AML-193 (cell line): ENCODE data around the gene MRAP2.

Experiments
- DNase-seq, 2 experiments: peaks; one replicate each; lab custom pipeline; 2025; lab: John Stamatoyannopoulos, UW

Gene MRAP2, protein sequence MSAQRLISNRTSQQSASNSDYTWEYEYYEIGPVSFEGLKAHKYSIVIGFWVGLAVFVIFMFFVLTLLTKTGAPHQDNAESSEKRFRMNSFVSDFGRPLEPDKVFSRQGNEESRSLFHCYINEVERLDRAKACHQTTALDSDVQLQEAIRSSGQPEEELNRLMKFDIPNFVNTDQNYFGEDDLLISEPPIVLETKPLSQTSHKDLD

GRCh38 chr6:84033523-84034451 is at the start of gene MRAP2:
MRAP2 (plus strand) TSS chr6:84033772; CDS start chr6:84055319, 21,547 bp downstream.
- no peak for DNase-seq

DNA sequence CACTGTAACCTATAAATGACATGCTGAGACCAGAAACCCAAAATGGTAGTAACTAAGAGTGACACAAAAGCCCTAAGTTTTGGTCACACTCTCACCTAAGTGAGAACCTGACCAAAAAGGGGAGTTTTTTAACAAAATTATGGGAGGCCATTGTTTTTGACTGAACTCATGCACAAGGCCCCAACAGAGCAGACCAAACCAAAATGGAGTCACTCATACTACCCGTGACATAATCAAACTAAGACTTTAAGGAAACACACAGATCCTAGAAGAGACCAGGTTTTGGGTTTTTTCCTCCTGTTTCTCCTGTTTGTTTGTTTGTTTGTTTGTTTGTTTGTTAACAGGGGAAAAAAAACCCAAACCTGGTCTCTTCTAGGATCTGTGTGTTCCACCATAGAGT is 49.2 kb upstream of the MRAP2 start:
- no peak for DNase-seq

DNA sequence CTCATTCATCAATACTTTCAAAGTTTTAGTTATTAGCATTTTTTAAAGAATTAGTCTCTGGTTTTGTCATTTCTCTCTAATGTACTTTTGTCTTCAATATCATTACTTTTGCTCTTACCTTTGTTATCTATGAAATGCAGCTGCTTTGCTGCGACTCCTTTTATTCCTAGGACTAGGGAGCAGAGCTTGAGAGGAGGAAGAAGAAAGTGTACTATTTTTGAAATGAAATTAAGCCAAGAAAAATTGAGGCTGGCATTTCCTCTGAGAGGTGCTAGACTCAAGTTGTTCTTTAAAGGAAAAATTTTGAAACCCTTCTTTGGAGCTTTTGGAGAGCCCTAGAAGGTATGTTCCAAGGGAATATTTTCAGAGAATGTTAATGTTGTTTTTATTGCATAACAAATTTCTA is 48.3 kb upstream of the MRAP2 start:
- no peak for DNase-seq

DNA sequence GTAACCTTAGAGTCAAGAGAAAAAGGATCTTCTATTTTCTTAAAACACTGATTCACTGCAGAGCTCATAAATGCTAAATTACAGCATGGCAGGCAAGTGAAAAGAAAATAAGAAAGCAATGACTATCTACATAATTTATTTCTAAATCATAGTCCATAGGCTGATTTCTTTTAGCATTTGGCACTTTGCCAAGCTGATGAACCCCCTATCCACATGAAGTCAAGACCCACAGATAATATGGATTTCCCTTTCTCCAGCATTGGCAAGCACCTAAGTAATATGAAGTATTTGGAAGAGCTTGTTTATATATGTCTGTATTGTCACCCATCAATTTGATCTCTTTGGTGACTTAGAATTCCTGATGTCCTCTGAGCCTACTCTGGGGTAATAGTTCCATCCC is 47.9 kb upstream of the MRAP2 start:
- DNase-seq = no peak

- DNase-seq = no peak
Measured at GRCh38 chr6:83998021-83998584, 35.5 kb upstream of the MRAP2 start.

GRCh38 chr6:84001119-84001518 is 32.5 kb upstream of the MRAP2 start:
- DNase-seq = no peak

GRCh38 chr6:84002226-84002625 is 31.3 kb upstream of the MRAP2 start:
- DNase-seq = no peak

GRCh38 chr6:84003131-84003530 is 30.4 kb upstream of the MRAP2 start:
- DNase-seq = no peak

- DNase-seq = no peak
Measured at GRCh38 chr6:84003654-84004053, 29.9 kb upstream of the MRAP2 start.

DNA sequence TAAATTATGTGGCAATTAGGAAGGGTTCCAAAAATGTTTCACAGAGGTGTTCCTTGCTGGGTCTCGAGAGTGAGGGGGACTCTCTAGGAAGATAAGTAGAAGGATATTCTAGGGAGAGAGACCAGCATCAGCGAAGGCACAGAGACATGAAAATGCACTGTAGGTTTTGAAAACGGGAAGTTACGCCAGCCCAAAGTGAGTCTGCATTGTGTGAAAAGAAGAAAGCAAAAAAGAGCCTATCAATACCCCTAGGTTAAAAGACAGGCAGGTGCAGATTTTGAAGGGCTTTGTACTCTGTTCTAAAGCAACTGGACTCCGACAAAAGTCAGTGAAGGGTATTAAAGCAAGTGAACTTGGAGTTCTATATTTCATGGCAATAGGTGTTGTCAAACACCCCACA is 25.7 kb upstream of the MRAP2 start:
- DNase-seq = no peak

- DNase-seq = no peak
Measured at GRCh38 chr6:84013354-84013753, 20.2 kb upstream of the MRAP2 start.

DNA sequence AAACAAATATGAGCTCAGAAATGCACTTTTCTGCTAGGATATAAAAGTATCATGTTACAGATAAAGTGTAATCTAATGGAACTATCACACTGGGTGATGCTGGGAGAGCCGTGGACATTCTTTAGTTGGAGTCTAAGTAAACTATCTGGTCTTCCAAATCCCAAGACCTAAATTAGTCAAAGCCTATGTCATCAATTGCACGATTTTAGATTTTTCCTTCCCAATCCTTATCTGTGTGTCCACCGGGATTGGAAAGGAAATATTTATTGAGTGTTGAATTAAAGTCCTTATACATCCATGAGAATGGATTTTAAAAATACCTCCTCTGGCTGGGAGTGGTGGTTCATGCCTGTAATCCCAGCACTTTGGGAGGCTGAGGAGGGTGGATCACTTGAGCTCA is 19.6 kb upstream of the MRAP2 start:
- DNase-seq = no peak

DNA sequence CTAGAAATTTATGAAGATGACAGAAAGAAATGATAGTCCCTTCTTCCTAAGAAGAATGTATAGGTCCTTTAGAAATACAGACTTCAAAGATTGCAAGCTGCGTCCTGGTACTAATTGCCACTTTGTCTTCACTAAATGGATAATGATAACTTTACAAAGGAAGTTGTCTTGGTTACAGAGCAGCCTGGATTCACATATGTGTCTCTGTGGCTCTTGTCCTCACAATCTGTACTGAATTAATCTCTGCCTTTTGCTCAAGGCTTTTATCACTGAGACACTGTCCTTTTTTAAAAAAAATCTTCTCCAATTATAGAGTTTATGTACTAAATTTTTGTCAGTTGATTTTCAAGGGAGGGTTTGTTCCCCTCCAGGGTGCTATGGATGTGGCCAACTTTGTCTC is 17.5 kb upstream of the MRAP2 start:
- DNase-seq = no peak

DNA sequence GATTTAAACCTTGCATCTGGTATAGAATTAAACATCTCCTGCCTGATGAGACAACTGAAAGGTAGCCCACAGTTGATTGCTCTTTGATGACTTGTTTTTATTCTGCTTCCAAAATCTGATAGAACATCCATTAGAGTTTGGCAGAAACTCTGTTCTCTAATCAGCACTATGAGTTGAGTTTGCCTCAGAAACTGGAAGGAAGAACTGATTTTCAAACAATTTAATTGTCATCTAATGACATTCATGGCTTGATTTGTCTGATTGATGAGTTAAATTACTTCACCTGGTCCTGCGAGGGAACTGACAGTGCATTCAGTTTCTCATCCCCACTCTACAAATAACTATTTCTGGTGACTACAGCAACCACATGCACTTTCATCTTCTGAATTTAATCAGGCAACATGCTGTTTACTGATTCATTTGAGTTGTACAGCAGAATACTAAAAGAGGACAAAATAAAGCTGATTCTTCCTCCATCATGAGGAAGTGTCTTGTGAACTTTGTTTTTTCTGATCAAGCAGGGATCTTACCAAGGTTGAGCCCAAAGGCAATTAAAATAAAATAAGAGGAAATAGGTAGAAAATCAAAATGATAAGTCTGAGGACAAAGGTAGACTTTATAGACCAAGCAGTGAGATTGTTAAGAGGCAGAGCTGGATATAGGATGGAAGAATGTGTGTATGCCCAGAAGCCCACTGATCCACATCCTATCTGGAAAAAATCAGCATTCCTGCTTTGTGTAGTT is 15.7 kb upstream of the MRAP2 start:
- DNase-seq = no peak

GRCh38 chr6:84018453-84019061 is 15.0 kb upstream of the MRAP2 start:
- no peak for DNase-seq

GRCh38 chr6:84019141-84019841 is 14.3 kb upstream of the MRAP2 start:
- no peak for DNase-seq

DNA sequence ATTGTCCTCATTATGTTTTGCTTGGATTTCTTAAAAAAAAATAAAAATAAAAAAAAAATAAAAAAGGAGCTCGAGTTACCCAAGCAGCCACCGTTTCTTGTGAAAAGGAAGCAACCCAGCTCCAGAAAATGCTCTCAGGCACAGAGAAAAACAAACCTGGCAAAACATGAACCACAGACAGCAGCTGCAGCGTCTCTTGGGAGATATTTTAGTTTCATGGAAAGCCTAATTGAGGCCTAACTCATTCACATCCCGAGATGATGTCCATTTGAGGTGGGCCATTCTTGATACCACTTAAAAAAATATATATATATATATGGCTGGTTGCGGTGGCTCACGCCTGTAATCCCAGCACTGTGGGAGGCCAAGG is 13.7 kb upstream of the MRAP2 start:
- DNase-seq = no peak

- no peak for DNase-seq
Measured at GRCh38 chr6:84021625-84022024, 11.9 kb upstream of the MRAP2 start.

DNA sequence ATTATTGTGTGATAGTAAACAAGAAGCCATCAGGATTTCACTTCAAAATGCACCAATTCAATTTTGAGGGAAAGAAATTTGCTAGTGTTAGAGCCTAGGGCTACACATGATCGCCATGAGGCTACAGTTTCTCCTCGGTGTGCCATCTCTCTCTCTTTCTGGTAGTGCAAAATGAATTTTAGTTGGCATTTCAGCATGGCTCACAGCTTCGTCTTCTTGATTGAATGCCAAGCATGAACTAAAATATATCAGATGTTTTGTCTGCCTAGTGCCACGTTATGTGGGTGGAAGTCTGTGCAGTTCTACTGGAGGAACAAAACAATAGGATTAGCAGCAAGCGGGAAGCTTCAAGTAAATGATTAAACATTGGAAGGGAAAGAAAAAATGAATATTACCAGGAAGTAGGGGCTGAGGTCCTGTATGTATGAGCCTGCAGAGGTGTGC is 6.8 kb upstream of the MRAP2 start:
- no peak for DNase-seq

DNA sequence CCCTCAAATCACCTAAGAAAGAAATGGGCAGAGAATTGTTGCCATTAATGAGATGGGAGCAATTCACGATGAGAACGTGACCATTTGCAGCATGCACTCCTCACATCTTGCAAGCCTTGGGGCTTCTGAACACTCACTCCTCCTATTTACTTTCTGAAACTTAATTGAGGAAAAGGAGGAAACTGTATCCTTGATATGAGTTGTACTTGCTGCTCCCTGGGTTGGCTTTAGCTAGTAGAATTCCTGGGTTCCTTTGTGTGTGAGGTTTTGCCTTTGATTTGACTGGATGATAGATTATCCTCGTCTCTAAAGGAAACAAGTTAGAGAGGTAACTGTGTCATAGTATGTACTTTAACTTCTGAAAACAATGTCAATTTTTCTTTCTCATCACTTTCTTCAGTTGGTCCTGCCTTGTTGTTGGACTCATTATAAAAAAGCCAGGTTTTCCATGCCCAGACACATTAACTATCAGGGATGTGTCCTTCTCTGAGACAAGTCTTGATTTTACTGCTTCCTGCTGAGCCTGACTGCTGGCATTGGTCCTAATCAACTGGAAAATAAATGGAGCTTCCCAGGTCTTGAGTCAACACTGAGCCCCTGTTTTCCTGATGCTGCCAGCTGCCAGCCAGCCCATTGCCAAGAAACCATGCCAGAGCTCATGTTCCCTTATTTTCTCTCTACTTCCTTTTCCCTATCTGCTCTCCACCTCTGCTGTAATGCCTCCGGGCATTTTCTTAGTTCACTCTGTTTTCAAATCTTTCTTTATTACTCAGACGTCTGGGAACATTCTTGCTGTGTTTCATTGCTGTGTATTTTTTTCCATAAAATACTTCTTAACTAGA is 6.0 kb upstream of the MRAP2 start:
- no peak for DNase-seq
